Activated CD4-positive, alpha-beta T cell treated with anti-CD3 and anti-CD28 coated beads for 48 hours (primary cell): ENCODE measurements around the gene LMAN2.
"Not testable (repeated sequence)": the region's sequence is repeated elsewhere in the genome, so short reads cannot be mapped to it uniquely, and the experiment has no call there.

Experiments used
- DNase-seq: peaks from one replicate; pipeline ENCODE4 v3.0.0-alpha.2; 2020

The LMAN2 gene

DNA sequence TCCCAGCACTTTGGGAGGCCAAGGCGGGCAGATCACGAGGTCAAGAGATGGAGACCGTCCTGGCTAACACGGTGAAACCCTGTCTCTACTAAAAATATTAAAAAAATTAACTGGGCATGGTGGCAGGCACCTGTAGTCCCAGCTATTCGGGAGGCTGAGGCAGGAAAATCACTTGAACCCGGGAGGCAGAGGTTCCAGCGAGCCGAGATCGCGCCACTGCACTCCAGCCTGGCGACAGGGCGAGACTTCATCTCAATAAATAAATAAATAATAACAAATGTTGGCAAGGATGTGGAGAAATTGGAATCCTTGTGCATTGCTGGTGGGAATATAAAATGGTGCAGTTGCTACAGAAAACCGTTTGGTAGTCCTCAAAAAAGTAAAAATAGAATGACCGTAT lies 8.5 kb downstream of the LMAN2 start:
- not testable (repeated sequence) for DNase-seq

DNA sequence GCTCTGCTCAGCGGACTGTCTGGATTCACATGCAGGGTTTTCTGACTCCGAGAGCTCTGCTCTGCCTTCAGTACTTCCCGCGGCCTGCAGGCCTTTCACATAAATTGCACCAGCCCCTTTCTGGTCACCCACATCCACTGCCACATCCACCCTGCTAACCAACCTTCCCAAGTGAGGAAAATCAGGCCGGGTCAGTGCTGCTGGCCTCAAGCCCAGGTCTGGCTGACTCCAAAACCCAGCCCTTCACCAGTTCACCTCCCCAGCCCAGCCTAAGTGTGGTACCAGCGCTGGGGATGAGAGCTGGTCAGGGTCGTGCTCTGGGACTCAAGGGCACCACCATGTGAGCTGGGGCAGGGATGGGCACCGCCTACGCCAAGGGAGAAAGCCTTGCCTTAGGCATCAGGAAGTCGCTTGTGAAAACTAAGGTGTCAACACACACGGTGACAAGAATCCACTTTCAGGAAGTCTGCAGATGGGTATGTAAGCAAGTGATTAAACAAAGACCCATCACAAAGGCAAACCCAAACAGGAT lies 12.3 kb downstream of the LMAN2 start:
- no peak for DNase-seq

DNA sequence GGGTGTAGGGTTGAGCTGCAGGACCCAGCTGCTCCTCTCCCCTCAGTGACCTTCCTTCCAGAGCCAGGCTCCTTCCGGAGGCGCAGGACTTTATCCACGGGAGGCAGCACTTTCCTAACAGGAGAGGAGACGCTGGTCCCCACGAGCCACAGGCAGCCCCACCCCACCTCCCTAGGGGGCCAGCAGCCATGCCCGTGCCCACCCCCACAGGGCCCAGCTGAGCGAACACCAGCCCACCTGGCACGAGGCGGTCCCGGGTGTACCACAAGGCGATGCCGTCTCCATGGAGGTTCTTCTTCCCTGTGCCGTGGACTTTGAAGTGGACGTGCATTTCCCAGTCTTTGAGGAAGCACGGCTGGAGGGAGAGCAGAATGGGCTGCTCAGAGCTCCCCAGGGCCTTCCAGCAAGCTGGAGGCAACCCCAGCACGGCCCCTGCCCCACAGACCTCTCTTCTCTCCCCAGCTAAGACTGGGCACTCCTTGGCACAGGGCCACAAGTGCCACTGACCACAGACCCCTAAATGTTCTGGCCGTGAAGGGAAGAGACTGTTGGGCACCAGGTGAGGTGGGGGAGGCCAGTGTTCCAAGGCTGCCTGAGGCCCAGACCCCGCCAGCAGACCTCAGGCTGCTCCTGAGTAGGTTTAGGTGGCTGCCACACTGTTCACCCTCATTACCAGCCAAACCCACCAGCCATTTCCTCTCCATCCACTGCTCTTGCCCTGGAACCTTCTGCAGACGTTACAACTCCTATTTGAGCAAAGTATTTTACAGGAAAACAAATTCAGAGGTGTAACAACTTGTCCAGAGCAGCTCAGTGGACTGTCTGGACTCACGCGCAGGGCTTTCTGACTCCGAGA lies 13.0 kb downstream of the LMAN2 start:
- no peak for DNase-seq

DNA sequence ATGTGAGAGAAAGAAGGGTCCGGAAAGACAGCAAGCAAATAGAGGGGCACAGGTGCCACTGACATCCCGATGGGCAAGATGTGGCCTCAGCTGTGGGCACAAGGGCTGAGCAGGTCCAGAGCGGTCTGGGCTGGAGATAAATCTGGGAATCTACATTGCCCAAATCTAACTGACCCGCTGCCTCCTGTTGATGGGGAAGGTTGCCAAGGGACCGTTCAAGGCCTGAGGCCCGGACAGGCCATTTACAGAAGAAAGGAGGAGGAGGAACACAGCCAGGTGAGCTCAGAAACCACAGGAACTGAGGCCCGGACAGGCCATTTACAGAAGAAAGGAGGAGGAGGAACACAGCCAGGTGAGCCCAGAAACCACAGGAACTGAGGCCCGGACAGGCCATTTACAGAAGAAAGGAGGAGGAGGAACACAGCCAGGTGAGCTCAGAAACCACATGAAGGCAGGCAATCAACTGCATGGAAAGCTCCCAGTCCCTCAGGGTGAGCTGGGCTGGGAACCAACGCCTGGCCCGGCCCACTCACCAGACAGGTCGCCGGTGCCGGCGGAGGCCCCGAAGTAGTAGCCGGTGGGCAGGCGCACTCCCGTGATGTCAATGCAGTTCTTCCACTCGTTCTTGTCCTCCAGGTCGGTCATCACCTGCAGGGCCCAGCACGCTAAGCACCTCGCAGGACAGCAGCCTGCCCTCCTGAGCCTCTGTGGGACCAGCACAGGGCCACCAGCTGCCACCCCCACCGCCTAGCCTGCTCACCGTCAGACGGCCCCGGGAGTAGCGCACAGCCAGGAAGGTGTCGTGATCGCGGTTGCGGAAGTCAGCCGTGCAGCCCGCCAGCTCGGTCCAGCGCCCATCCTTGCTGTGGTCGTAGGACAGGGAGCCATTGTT lies 14.6 kb downstream of the LMAN2 start:
- DNase-seq: no peak

DNA sequence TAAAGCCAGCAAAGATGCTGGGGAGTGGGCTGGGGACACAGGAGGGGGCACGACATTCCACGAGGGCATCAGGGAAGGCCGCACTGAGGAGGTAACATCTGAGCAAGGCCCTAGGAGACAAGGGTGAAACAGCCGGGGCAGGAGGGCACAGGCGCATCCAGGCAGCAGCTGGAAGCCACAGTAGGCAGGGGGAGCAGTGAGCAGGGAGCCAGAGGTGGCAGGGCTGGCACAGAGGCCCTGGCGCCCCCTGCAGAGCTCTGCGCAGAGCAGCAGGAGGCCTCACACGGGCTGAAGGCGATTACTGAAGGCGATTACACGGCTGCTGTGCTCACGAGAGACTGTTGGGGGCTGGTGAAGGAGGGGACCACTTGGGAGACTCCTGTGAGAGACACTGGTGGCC lies 15.4 kb downstream of the LMAN2 start:
- peak; percentile 62 for DNase-seq

DNA sequence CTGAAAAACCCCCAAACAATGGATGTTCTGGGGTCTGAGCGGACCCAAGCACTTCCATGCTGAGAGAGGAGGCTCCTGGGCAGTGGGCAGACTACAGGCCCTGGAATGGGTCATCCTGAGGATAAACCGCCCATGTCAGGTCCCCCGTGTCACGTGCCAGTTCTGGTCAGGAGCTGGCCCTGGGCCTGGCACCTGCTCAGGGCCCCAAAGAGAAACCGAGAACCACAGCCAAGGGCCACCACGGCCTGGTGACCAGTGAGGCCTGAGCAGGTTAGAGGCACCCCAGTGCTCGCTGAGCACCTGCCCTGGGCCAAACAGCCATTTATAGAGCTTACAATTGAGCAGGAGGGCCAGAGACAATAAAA lies 15.8 kb downstream of the LMAN2 start:
- DNase-seq: no peak

DNA sequence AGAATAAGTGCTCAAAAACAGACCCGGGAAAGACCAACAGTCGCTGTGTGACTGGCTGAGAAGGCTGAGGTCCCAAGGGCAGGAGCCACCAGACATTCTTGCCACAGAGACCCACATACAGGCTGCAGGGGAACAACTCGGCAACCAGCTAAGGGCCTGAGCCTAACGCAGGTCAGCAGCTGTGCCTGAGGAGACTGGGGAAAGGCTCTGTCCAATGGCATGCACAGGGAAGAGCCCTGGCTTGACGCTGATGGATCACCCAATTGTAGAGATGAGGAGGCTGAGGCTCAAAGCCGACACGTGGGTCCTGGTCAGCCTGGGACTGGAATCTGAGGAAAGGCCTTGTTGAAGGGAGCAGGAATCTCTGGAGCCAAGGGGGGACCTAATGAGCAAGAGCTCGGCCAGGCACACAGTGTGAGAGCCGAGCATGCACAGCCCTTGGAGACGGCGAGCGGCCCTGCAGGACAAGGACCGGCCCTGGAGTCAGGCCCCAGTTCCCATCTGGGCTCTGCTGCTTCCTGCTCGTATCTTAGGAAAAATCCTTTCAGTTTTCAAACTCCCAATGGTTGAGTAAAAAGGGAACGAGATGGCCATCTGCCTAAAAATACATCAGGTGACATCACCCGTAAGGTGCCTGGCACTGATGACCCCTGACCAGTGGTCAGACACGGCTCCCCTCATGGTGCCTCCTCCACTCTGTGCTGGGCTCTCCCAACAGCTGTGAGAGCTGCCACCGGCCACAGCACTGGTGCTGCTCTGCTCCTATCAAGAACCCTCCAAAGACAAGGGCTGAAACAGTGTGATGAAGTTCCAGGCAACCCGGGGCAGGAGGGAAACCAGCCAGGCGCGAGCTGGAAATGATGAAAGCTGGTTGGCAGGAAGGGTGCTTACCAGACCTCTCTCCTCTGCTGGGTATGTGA lies 16.4 kb downstream of the LMAN2 start:
- DNase-seq: no peak

DNA sequence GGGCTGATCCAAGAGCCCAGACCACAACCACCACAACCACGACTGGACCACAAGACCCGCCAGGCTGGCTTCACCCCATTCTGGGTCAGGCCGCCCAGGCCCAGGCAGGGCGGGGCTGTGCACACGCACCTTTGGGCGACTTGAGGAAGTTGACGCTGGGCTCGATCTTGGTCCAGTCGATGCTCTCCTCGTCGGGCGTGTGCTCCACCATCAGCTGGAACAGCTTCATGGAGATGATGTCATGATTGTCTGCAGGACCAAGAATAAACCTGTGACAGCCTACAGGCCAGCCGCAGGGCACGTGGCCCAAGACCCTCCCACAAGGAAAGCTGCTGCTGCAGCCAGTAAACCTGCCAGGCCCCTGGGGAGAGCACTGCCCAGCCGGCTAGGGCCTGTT lies 17.3 kb downstream of the LMAN2 start:
- DNase-seq: no peak

DNA sequence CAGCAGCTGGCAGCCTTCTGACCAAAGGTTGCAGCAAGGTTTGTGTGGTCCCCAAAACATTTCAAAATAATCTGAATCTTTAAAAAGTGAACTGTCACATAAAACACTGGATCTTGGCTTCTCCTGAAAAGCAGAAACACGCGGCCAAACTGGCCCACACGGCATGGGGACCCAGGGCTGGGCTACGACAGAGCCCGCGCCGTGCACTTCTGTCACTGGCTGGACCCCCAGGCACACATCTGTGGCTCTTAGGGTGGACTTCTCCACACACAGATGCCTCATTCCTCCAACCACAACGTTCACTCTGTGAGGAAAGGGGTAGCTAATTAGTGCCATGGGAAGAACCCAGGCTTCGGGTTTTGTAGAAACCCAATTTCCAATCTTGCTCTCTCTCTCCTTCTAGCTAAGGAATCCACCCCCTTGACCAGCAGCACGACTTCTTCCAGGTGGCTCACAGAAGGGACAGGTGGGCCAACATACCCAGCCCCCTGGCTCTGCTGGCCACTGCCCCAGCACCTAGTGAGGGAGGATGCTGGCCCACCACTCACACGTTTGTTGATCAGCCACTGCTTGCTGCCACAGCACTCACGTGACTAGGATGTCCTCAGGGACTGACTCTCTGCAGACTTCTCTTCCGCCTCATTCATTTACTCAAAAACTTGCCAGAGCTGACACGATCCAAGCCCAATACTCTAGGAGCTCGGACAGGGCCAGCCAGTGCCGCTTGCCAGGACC lies 17.9 kb downstream of the LMAN2 start:
- DNase-seq: no peak

DNA sequence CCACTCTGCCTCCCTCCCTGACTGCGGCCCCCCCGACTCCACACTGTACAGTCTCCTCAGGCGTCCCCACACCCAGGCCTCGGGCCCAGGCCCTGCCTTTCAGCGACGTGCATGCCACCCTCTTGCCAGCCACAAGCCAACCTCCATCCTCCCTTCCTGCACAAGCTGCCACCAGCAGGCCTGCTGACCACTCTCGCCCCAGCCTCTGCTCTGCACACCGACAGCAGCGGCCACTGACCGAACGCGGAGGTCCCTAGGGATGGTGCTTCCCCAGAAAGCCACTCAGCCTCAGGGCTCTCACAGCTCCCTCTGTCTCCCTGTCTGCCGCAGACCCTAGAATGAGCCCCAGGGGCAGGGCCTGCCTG lies 18.6 kb downstream of the LMAN2 start:
- DNase-seq: no peak

DNA sequence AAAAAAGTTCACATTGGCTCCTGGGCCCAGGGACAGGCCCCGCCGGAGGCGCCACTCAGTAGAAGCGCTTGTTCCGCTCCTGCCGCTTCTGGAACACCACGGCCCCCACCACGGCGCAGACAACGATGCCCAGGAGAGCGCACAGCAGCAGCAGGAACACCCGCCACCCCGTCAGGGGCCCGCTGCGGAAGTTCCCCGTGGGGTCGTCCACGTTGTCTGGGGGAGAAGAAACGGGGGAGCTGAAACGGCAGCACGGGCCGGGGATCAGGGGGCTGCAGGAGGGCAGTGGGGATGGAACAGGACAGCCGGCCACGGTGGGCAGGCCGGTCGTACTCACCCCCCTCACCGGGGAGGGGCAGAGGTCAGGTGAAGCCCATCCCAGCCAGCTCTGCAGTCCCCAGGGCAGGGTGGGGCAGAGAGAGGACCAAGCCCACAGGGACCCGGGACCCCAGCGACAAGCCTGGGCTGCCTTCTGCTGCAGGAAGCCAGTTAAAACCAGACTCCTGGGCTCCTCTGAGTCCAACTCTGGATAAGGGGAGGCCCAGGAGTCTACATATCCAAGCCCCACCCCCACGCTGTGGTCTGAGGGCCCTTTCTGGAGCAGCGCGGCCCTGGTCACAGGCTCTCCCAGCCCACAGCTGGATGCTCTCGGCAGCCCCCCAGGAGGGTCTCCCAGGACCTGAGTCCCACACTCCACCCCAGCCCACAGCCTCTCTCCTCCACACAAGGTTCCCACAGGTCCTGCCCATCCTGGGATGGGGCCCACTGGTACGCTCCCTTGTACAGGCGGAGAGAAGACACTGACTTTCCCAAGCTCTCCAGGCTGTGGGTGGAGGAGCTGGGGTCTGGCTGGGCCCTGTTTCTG lies 19.2 kb downstream of the LMAN2 start:
- no peak for DNase-seq

DNA sequence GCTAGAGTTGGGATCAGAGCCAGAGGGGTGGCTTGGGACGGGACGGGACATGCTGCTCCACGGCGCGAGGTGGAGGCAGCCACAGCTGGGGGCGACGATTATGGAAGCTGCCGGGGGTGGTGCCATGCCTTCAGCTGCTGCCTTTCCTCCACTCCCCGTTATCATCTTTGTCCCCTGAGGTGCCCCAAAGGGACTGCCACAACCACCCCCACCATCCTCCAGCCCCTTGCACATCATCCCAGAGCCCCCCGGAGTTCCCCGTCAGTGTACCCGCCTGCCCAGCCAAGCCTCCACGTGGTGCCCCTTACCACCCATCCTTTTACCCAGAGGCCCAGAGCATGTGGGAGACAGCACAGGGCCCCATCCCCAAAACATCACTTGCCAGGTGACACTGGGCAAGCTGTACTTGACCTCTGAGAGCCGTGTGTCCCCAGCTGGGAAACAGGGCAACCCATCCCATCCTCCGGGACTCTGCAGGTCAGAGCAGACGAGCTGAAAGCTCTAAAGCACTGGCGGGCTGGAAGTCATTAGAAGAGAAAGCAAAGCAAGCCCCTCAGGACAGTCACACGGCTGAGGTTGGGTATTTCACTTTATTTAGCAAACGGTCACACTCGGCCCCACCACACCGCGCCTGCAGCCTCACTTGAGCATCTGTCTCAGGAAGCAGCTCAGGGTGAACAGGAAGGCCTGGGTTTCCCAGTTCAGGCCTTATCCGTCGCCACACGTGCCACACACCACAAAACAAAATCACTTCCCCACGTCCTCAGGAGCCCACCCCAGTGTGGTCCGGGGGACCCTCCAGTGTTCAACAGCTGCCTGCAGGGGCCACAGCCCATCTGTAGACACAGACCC lies 20.3 kb downstream of the LMAN2 start:
- no peak for DNase-seq

DNA sequence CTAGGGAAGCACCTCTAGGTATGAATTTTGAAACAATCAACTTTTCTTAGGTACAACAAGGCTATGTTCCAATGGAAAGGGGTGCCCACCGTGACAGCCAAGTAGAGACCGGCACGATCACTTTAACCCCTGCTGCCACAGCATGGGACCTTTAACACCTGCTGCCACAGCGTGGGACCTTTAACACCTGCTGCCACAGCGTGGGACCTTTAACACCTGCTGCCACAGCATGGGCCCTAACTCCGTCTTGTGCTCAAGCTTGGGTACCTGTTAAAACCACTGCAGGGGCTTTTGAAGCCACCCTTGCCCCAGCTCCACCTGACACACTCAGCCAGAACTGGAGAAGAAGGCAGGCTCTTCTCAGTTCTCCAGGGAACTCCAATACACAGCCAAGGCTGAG lies 21.6 kb downstream of the LMAN2 start:
- no peak for DNase-seq

DNA sequence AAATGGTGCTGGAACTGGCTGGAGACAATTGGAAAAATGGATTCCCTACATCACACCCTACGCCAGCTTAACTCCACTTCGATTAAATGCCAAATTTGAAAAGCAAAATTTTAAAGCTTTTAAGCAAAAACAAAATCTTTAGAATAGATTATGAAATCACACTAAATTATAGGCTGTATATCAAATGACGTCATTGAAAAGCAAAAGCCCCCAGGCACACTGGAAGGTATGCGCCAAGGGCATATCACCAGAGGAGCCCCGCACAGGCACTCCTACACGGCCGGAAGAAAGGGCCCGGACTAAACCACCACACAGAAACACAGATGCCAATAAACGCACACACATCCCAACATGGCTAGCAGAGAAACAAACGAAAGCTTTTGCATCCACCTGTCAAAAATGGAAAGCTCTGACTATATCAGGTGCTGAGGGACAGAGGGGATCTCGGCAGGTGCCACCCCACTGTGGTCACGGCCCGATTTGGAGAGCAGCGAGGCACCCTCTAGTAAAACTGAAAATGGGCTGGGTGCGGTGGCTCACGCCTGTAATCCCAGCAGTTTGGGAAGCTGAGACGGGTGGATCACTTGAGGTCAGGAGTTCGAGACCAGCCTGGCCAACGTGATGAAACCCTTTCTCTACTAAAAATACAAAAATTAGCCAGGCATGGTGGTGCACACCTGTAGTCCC lies 22.8 kb downstream of the LMAN2 start:
- no peak for DNase-seq

DNA sequence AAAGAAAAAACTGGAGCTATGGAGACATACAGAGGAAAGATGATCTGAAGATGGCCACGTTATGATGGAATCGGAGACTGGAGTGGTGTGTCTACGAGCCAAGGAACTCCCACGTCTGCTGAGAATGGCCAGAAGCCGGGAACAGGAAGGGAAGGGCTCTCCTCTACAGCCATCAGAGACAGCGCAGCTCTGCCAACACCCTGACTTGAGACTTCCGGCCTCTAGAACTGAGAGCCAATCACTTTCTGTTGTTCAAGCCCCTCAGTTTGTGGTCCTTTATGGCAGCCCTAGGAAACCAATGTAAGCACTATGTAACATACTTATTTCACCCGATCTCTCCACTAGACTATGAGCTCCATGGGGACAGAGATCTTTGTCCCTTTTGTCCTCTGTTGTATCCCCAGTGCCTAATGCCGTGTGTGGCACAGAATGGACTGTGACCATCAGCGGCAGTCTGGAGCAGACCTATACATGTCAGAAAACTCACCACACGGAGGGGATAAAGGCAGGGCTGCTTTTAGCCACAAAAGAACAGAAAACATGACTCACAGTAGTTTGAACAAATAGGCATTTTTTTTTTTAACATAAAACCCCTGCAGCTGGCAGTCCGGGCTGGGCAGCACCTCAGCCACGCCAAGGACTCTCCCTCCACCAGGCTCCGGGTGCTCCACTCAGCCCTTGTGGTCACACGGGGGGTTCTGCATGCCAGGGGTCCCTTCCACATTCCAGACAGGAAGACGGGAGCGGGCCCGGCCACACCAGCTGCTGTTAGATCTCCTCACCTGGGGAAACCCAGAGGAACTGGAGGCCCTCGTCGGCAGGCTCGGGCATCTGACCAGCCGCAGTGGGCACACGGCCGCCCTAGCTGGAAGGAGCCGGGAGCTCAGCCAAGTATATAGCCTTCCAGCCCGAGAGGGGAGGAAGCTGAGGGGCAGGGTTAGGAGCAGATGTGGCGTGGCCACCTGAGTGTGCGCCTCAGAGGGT lies 23.6 kb downstream of the LMAN2 start:
- no peak for DNase-seq

DNA sequence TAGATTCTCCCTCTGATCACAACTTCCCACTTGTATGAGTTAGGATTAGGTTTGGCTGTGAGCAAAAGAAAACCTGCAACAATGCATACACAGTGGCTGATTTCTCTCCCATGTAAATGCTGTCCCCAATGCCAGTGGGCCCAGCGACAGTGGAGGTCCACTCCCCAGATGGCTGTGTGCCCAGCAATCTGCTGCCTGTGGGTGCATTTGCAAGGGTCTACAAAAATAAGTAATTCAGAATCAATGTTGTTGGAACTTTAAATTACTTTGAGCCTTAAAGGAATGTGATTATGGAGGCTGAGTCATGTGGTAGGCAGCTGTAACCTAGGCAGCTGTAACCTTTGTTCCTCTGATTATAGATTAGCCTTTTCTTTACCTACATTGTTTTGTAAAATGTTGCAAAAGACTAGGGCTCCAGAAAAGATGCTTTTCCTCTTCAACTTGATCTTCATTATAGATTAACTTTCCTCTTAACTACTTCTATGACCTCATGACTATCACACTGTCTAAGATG lies 25.5 kb downstream of the LMAN2 start:
- DNase-seq: no peak

DNA sequence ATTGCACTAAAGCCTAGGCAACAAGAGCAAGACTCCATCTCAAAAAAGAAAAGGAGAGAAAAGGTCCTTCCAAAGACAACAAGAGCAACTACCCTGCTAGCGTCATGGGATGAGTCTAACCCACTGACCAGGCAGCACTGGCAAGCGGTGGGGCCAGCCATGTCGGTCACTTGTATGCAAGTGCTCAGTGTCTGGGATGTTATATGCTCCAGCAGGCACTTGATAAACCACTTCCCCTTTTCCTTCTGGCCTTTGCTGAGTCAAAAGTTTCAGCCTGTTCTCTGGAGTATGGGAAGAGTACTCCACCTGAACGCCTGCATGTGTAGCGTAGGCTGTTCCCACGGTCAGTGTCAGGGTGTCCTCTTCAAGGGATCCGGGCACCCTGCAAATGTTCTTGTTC lies 30.6 kb downstream of the LMAN2 start:
- no peak for DNase-seq
